ENCODE measurements around the gene RERGL.
A peak's percentile ranks its signal among the peaks of the same experiment; 100 is the strongest.
"Not testable (repeated sequence)": the region's sequence is repeated elsewhere in the genome, so short reads cannot be mapped to it uniquely, and the experiment has no call there.

RERGL gene, protein sequence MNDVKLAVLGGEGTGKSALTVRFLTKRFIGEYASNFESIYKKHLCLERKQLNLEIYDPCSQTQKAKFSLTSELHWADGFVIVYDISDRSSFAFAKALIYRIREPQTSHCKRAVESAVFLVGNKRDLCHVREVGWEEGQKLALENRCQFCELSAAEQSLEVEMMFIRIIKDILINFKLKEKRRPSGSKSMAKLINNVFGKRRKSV

DNA sequence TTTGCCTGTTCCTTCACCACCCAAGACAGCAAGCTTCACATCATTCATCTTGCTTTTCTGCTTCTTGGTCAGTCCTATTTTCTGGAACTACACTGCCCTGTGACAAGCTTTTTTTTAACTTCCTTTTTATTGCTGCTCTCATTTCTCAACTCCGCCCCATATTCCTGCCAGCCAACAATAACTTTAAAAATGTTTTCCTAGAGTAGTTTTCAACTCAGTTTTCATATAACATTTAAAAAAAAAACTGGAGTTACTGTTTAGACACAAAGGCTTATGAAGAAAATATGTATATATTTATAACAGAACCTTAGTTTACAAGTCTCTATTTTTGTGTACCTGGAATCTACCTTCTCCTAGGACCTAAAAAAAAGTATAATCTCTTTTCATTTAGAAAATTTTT lies at the start of gene RERGL:
Gene RERGL (minus strand): TSS at position 101 of the 400 bp plus-strand sequence. CDS start 53 bp downstream, at position 48.
- DNase-seq: no peak

DNA sequence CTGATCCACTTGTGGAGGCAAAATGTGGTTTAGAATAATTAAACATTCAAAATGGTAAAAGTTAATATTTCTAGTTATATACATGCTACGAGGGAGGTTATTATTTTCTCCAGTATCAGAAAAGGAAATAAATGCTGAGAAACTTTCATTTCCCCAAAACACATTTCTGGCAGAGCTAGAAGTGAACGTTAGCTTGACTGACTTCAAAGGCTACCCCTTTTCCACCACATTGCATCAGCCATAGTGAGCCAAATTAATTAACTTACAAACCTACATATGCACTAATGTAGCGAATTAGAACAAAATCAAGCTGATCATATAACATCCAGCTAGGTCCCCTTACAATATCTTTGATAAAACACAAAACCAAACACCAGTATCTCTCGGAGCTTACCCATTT lies 49.3 kb upstream of the RERGL start:
- peak; percentile 21 for DNase-seq

DNA sequence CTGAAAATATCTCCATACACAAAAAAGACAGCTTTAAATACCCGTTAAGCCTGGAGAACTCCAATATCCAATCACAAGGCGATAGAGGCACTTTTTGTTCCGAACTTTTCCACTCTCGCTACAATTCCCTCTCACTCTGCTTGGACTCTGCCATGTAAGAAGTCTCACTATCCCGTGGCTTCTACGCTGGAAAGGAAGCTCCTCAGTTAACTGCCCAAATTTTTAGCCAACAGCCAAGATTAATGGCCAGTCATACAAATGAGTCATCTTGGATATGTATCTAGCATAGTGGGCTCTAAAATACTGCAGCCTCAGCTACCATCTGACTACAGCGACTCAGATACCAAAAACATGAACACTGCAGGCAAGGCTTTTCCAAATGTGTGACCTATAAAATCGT lies 45.5 kb upstream of the RERGL start:
- no peak for DNase-seq

DNA sequence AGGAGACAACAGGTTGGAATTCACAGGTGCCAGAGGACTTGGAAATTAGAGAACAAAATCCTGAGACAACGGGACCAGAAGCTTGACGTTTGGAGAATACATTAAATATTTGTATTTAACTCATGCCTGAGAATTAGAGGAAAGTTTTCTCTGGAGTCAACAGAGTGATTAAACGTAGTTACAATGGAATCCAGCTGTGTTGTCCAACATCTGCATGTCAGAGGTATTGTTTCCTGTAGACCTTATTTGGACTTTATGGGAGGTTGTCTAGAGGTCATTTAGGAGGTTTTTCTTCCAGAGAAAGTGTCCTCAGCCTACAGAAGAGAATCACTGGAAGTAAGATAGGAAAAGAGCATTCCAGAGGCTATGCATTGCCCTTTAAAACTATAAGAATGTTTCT lies 45.1 kb upstream of the RERGL start:
- no peak for DNase-seq

DNA sequence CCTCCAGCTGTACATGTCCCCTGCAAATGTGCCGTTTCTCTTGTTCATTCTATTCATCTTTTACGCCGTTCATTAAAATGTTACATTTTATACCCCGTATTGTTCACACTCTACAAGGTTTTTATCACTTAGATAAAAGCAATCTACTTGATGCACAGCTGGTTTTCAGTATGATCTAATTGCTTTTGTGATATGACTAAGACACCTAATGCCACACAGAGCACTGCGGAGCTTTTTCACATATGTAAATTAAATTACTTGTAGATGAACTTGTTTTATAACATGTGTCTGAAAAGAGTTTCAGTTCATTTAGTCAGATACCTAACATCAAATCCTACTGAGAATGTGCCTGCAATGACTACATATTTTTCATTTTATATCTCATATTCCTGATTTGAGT lies 40.9 kb upstream of the RERGL start:
- no peak for DNase-seq

DNA sequence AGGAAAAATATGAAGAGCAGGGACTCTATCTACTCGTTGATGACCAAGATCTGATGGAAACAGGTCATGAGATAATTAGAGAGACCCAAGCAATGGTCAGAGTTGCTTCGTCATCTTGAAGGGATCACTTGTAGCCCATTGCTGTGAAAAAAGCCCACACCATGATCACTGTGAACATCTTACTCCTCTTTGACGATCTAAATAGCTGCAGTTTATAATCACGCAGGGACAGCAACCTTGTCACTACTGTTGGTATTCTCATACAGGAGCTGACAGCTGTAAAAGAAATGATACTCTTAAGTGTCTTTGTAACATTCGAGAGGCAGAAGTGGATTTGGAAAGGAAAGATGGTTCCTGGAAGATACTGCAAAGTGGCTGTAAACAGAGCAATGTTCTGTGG lies 33.7 kb upstream of the RERGL start:
- DNase-seq: no peak

DNA sequence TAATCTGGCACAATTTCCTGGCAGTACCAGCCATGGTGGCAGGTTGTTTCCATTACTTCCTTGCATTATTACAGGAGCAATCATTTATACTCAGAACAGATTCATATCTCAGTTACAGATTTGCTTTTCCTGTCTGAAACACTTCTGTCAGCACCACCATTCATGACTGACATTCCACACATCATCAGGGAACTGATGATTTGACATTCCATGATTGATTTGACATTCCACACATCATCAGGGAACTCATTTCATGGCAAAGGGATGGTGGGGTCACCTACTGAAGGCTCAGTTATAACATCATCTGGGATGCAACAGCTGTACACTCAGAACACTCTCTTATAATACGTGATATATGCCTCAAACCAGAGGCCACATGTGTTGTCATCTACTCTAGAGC lies 30.9 kb upstream of the RERGL start:
- no peak for DNase-seq

DNA sequence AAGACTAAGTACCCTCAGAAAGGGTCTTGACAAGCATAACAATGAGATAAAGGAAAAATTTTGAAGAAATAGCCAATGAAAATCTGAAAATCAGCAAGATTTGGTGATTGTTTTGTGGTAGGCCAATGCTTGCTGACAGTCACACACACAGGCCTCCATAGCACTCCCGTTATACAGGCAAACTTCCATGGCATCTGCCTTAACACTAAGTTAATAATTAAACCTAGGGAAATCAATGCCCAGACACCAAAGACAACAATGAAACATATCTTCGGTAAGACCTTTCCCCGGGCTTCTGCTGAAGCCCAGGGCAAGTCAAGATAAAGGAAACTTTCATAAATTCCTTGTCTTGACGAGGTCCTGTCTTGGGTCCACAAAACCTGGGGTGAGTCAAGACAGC lies 18.6 kb upstream of the RERGL start:
- DNase-seq: no peak

DNA sequence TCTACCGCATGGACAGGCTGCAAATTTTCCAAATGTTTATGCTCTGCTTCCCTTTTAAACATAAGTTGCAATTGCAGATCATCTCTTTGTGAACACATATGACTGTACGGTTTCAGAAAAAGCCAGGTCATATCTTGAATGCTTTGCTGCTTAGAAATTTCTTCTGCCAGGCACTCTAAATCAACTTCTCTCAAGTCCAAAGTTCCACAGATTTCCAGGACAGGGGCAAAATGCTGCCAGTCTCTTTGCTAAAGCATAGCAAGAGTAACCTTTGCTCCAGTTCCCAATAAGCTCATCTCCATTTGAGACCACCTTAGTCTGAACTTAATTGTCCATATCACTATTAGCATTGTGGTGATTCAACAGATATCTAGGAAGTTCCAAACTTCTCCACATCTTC lies 13.6 kb upstream of the RERGL start:
- no peak for DNase-seq

DNA sequence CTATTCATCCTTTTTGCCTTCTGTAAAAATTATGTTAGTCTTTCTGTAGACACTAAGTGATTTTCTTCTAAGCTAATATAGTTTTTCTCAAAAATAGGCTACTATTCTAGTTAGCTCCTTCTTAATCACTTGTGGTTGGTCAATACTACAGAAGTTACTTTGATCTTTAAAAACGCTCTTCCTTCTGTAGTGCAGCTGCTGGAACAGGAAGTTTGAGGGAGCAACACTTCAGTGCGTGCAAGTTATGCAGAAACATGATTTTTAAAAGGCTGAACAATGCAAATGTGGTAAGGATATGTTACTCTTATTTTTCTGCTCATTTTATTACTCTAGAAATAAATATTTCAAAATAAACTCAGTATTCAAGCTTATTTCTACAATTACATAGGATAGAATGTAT lies 11.1 kb upstream of the RERGL start:
- DNase-seq: no peak

DNA sequence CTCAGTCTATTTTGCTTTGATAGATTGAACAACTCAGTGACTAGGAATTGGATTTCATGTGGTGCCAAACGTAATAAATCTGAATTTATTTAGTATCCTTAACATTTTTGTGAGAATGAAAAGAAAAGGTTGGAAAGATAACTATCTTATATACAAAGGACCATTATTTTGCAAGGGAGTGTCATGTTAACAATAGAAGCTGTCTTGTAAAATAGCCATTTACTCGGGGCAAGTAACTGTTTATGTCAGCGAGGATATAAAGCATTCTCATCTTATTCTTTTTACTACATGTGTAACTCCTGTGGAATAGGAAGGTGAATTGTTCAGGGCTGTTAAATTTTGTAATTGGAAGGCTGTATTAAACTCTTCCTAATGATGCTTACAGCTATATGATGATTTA lies 5.9 kb downstream of the RERGL start:
- DNase-seq: no peak

DNA sequence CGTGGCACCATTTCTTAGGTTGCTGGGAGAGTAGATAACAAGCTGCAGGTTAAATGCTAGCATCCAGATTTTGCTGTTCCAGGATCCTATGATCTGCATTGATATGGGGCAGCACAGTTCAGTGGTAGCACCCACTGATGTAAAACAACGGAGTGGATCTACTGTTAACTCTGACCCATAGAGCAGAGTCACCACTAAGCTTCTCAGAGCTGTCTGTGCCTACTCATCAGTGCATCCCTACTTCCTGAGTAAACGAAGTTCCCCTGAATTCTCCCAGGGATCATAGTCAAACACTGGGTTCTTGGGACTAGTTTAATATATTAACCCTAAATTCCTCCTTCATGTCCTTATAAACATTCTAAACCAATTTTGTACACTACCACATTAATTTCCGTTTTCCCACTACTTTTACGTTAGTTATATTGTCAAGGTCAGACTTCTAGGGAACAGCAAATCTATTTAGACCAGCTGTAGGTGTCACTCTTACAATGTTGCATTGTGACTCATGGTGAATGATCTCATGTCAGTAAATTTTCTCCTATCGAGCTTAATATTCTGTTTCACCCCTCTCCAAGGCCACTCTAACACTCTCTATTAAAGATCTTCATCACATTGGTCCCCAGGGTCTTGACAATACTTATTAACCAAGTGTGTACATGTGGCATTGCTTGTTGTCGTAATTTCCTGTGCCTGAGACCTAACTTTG lies 10.3 kb downstream of the RERGL start:
- no peak for DNase-seq

DNA sequence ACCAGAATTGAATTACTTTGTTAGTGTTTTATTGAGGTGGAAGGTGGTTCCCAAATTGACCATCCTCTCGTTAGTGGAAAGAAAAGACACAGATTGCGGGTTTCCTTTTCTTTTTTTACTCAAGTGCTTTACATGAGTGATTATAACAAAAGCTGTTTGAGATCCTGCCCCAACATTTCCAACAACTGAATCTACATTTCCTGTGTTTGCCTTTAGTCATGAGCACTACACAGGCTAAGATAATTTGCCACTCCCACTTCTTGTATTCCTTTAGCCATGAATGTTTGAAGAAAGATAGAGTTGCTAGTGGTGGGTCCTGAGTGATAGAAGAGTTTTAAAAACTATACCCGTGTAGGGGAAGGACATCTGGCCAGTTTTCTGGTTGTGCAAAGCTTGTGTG lies 16.0 kb downstream of the RERGL start:
- no peak for DNase-seq

DNA sequence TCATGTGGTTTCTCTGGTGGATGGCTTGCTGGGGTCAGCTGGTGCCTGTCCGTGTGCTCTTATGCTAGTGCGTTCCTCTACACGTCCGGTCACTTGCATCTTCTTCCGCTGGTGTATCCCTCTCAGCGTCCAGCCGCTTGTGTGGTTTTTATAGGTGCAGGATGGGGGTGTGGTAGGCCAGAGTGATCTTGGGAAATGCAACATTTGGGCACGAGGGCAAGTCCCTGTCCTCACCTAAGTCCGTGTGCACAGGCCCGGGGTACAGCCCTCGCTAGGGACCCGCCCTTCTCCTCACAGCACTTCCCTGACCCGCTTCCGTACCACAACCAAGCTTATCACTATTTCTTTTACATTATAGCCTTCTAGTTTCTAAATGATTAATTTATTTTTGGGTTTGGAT lies 17.3 kb downstream of the RERGL start:
- no peak for DNase-seq

DNA sequence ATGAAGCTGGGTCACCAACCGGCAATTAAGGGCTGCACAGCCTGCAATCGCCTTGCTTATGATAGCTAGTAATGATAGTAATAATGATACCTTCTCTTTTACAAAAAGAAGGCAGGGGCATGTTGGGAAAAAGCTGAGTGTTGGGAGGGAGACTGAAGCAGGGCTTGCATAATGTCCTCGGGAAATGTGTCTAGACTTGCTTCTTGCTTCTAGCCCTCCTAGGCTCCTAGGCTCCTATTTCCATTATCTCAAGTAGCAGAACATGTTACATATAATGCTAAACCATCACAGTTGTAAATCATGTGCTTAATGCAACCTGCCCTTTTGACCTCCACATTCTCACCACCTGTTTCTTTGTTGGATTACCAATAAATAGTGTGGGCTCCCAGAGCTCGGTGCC lies 18.7 kb downstream of the RERGL start:
- no peak for DNase-seq

DNA sequence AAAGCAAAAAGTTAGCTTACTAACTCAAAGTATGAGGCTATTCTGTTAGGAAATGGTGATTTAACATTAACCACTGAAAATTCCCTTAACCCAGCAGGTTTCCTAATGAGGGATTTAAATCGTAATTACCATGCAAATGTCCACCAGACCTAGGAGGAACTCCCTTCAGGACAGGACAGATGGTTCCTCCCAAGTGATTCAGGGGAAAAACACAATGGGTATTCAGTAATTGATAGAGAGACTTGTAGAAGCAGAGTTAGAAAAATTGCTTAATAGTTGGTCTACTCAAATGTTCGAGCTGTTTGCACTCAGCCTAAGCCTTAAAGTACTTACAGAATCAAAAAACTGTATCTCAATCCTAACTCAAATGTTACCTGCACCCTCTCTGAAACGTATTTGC lies 21.6 kb downstream of the RERGL start:
- DNase-seq: no peak

DNA sequence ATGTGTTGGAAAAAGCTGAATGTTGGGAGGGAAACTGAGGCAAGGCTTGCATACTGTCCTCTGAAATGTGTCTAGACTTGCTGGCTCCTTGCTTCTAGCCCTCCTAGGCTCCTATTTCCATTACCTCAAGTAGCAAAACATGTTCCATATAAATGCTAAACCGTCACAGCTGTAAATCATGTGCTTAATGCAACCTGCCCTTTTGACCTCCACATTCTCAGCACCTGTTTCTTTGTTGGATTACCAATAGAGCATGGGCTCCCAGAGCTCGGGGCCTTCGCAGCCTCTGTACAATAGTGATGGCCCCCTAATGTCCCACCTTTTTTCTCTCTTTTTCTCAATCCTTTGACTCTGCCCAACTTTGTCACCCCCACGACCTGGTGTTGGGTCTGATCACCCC lies 23.3 kb downstream of the RERGL start:
- no peak for DNase-seq

DNA sequence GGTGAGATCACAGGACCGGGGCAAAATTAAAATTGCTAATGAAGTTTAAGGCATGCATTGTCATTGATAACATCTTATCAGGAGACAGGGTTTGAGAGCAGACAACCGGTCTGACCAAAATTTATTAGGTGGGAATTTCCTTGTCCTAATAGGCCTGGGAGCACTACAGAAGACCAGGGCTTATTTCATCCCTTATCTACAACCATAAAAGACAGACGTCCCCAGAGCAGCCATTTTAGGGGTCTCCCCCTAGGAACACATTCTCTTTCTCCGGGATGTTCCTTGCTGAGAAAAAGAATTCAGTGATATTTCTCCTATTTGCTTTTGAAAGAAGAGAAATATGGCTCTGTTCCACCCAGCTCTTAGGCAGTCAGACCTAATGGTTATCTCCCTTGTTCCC lies 27.1 kb downstream of the RERGL start:
- DNase-seq: not testable (repeated sequence)

DNA sequence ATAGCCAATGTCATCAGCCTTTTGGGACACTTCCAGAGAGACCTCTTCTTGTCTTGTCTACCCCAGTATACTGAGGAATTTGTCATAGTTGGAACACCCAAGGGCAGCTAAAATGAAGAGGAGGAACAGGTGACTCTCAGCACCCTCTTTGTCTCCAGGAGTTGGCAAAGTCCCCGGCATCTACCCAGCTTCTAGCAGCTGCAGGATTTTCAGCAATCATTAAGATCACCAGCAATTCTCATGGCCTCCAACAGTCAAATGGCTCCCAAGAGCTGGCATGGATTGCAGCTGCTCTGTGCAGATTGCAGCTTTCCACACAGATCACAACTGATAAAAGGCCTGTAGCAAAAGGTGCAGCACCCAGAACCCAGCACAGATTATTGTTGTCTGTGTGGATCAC lies 32.9 kb downstream of the RERGL start:
- DNase-seq: no peak

DNA sequence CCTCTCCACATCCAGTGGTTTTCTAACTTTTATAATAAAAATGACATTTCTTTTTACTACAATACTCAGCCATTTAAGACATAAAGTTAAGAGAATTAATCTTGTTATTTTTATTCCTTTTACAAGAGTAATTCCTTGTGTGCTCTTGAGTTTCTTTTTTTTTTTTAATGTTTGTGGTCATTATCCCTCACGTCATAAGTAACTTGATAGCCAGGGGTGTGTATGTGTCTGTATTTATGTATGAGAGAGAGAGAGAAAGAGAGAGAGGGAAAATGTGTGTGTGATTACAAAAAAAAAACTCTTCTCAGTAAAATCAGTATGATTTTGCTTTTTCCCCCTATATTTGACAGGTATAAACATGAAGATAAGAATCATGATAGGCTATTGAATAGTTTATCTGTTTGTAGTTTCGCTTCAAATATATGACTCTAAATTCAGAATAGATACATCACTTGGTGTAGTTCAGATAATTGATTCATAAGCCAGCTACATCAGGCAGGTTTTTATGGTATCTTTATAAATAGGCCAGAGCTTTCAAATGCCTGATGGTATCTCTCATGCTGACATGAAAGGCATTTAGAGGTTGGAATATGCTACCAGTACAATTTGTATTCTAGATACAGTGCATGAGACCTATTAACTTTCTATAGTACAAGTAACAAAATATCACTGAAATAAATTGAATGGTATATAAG lies 34.9 kb downstream of the RERGL start:
- DNase-seq: no peak

DNA sequence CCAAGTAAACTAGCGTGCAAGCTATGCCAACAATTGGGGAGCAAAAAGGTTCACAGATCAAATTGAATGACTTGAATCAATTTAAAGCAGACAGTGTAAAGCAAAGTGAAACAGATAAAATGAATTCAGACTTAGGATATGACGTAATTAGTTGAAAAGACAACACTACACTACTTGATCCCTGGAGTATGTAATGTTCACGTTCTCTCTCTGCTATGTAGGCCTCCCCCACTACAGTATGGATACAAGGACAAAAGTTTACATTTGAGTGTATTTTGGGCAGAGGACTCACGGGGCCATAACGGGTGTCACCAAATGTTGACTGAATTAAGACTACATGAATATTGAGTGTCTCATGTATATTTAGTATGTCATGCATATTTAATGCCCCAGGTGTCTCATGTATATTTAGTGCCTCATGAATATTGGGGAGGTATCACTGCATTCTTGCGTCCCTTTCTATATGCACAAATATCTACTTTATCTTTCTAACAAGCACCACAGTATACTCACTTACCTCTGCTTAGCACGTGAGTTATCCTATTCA lies 44.5 kb downstream of the RERGL start:
- no peak for DNase-seq

DNA sequence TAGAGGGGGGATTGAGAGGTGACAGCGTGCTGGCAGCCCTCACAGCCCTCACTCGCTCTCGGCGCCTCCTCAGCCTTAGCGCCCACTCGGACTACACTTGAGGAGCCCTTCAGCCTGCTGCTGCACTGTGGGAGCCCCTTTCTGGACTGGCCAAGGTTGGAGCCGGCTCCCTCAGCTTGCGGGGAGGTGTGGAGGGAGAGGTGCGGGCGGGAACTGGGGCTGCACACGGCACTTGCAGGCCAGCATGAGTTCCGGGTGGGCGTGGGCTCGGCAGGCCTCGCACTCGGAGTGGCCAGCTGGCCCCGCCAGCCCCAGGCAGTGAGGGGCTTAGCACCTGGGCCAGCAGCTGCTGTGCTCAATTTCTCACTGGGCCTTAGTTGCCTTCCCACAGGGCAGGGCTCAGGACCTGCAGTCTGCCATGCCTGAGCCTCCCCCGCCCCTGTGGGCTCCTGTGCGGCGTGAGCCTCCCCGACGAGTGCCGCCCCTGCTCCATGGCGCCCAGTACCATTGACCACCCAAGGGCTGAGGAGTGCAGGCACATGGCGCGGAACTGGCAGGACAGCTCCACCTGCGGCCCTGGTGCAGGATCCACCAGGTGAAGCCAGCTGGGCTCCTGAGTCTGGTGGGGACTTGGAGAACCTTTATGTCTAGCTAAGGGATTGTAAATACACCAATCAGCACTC lies 49.8 kb downstream of the RERGL start:
- DNase-seq: not testable (repeated sequence)

Measured in suppressor macrophage treated with lipopolysaccharide for 4 hours (primary cell).